Measurements from ENCODE around the gene ZNF554. TPM values are rescaled to one million over a fixed set of nuclear protein-coding genes. Genes with fewer than 3 reads are reported as not detected.

Gene ZNF554
- polyA plus RNA-seq, 1 of the 3 experiments (the other 2 are of a cell fraction): 1.7 TPM

DNA sequence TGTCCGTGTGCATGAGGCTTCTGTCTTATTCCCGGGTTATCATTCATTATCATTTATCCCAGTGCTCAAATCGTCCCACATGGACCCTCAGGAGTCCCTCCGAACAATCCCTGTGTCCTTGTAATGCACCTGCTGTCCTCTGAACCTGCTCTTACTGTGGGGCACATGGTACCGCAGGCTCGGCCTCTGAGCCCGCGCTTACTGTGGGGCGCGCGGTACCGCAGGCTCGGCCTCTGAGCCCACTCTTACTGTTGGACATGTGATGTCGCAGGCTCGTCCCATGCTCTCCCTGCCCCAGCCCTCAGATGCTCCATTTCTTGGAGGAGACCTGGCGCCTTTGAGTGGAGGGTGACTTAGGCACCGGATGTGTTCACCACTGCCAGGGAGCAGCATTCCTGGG, 16.8 kb upstream of the ZNF554 start:
- H3K27ac ChIP-seq (ENCODE audit: low read depth in 2 of 2, low read length in 1 of 2): no peak overlapping the region
- 93% methylated on average over 14 of the region's 17 CpGs for WGBS (ENCODE audit: low lambda C conversion rate)

DNA sequence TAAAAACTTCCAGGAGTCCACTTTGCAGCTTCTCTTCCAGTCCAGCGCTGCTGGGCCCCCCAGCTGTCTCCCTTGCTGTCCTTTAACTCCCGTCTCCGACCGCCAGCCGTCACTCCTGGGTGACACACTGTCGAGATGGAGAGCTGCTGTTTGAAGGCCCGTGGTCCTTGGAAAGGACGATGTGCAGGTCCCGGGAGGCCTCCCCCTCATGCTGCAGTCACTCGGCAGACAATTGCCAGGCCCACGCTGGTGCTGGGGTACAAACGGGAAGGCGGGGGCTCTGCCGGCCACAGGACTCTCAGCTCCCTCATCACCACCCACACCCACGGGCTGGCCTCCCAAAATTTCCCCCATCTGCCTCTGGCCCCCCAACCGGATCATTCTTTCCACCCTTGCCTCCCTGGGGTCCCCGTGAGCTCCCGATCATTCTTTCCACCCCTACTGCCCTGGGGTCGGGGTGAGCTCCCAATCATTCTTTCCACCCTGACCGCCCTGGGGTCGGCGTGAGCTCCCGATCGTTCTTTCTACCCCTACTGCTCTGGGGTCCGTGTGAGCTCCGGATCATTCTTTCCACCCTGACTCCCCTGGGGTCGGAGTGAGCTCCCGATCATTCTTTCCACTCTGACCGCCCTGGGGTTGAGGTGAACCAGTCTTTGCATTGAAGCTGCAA, 16.0 kb upstream of the ZNF554 start:
- H3K36me3 ChIP-seq (replicated peaks in 1 of 2; ENCODE audit: control insufficient read depth in 1 of 2, insufficient read depth in 2 of 2, low read length in 1 of 2): peaks cover 4 to 62% of the 10 kb centered on the region in 2 experiments
- H3K9me3 ChIP-seq: no peaks in the 10 kb centered on the region
- 95% methylated on average over 22 of the region's 29 CpGs for WGBS (ENCODE audit: low lambda C conversion rate)
- no peaks in the 10 kb centered on the region for H3K27me3 ChIP-seq (ENCODE audit: insufficient read depth)
- H3K4me2 ChIP-seq: no peak overlapping the region
- POLR2A ChIA-PET: interaction anchor here (1.0 kb wide), 1 partner anchor 16 kb away, joined by 3 read pairs; no protein-coding TSS in a partner anchor
- H3K79me2 ChIP-seq (ENCODE audit: insufficient read depth): no peaks in the 10 kb centered on the region
- H3K27ac ChIP-seq (ENCODE audit: low read depth in 2 of 2, low read length in 1 of 2): no peak overlapping the region
- no peaks in the 10 kb centered on the region for H3F3A ChIP-seq (replicated peaks; ENCODE audit: insufficient read depth)
- H4K20me1 ChIP-seq (ENCODE audit: insufficient read depth): no peaks in the 10 kb centered on the region
- H2AFZ ChIP-seq (ENCODE audit: low read depth): no peak overlapping the region
- no peak overlapping the region for H3K4me3 ChIP-seq (ENCODE audit: low read depth in 2 of 2, low read length in 1 of 2)
- CTCF ChIA-PET: interaction anchor here (1.2 to 1.3 kb wide), 2 partner anchors 10 to 54 kb away, joined by 3 read pairs; no protein-coding TSS in a partner anchor
- H3K9ac ChIP-seq: no peak overlapping the region
- peak; percentile 19 for DNase-seq
- H3K4me1 ChIP-seq (ENCODE audit: control insufficient read depth in 1 of 2, insufficient read depth in 2 of 2, low read depth in 1 of 2, low read length in 1 of 2): no peaks in the 10 kb centered on the region
- no peaks in the 10 kb centered on the region for H3K9me2 ChIP-seq
- TF ChIP-seq SIN3A (IDR thresholded peaks at IDR 0.05; ENCODE audit: borderline replicate concordance, low read depth, low read length) (no peak), TEAD4 (IDR thresholded peaks at IDR 0.05; ENCODE audit: borderline replicate concordance, insufficient read depth) (no peak), YY1 (IDR thresholded peaks at IDR 0.05; ENCODE audit: low read depth) (no peak), SMC3 (IDR thresholded peaks at IDR 0.05; ENCODE audit: low read depth, low read length) (no peak), NRF1 (IDR thresholded peaks at IDR 0.05; ENCODE audit: low read depth, low read length) (no peak), RFX5 (IDR thresholded peaks at IDR 0.05; ENCODE audit: low read length) (no peak), POLR2AphosphoS5 (IDR thresholded peaks at IDR 0.05; ENCODE audit: low read depth, low read length) (no peak), CHD2 (IDR thresholded peaks at IDR 0.05; ENCODE audit: low read length, partially characterized antibody) (no peak), RCOR1 (IDR thresholded peaks at IDR 0.05; ENCODE audit: low read length) (no peak), ZBTB33 (IDR thresholded peaks at IDR 0.05; ENCODE audit: borderline replicate concordance, low read depth) (no peak)
- TF ChIP-seq, protein P1, sequence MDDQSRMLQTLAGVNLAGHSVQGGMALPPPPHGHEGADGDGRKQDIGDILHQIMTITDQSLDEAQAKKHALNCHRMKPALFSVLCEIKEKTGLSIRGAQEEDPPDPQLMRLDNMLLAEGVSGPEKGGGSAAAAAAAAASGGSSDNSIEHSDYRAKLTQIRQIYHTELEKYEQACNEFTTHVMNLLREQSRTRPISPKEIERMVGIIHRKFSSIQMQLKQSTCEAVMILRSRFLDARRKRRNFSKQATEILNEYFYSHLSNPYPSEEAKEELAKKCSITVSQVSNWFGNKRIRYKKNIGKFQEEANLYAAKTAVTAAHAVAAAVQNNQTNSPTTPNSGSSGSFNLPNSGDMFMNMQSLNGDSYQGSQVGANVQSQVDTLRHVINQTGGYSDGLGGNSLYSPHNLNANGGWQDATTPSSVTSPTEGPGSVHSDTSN (IDR thresholded peaks at IDR 0.05): no peak
- TF ChIP-seq, protein P2, sequence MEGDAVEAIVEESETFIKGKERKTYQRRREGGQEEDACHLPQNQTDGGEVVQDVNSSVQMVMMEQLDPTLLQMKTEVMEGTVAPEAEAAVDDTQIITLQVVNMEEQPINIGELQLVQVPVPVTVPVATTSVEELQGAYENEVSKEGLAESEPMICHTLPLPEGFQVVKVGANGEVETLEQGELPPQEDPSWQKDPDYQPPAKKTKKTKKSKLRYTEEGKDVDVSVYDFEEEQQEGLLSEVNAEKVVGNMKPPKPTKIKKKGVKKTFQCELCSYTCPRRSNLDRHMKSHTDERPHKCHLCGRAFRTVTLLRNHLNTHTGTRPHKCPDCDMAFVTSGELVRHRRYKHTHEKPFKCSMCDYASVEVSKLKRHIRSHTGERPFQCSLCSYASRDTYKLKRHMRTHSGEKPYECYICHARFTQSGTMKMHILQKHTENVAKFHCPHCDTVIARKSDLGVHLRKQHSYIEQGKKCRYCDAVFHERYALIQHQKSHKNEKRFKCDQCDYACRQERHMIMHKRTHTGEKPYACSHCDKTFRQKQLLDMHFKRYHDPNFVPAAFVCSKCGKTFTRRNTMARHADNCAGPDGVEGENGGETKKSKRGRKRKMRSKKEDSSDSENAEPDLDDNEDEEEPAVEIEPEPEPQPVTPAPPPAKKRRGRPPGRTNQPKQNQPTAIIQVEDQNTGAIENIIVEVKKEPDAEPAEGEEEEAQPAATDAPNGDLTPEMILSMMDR (IDR thresholded peaks at IDR 0.05): no peak

More for the DNA sequence above, 16.8 kb upstream of the ZNF554 start:
- H3K9me2 ChIP-seq: no peaks in the 10 kb centered on the region
- CTCF ChIA-PET: no interaction called here
- H3F3A ChIP-seq (replicated peaks; ENCODE audit: insufficient read depth): no peaks in the 10 kb centered on the region
- peaks cover 4 to 63% of the 10 kb centered on the region in 2 experiments for H3K36me3 ChIP-seq (replicated peaks in 1 of 2; ENCODE audit: control insufficient read depth in 1 of 2, insufficient read depth in 2 of 2, low read length in 1 of 2)
- no peak overlapping the region for H3K4me3 ChIP-seq (ENCODE audit: low read depth in 2 of 2, low read length in 1 of 2)
- no peaks in the 10 kb centered on the region for H3K9me3 ChIP-seq
- TF ChIP-seq EZH2phosphoT487 (IDR thresholded peaks at IDR 0.05; ENCODE audit: borderline replicate concordance, low read depth): no peak
- TF ChIP-seq FOXM1 (IDR thresholded peaks at IDR 0.05; ENCODE audit: low read depth): no peak
- no peak for TF ChIP-seq RAD21 (IDR thresholded peaks at IDR 0.05; ENCODE audit: low read length)
- TF ChIP-seq GABPA (IDR thresholded peaks at IDR 0.05; ENCODE audit: low read depth): no peak
- no peak for TF ChIP-seq YY1 (IDR thresholded peaks at IDR 0.05; ENCODE audit: low read depth)
- no peak for TF ChIP-seq RFX5 (IDR thresholded peaks at IDR 0.05; ENCODE audit: low read length)
- TF ChIP-seq SMC3 (IDR thresholded peaks at IDR 0.05; ENCODE audit: low read depth, low read length): no peak
- no peak for TF ChIP-seq USF1 (IDR thresholded peaks at IDR 0.05; ENCODE audit: borderline replicate concordance, low read depth)
- TF ChIP-seq ELF1 (IDR thresholded peaks at IDR 0.05): no peak
- TF ChIP-seq GATA2 (CRISPR knock-in tag; IDR thresholded peaks at IDR 0.05): no peak
- TF ChIP-seq TEAD4 (IDR thresholded peaks at IDR 0.05; ENCODE audit: borderline replicate concordance, insufficient read depth): no peak
- TF ChIP-seq POLR2AphosphoS5 (IDR thresholded peaks at IDR 0.05; ENCODE audit: low read depth, low read length): no peak
- no peak for TF ChIP-seq USF2 (IDR thresholded peaks at IDR 0.05; ENCODE audit: borderline replicate concordance, low read depth, low read length)
- TF ChIP-seq MXI1 (IDR thresholded peaks at IDR 0.05; ENCODE audit: low read depth, low read length): no peak
- H2AFZ ChIP-seq (ENCODE audit: low read depth): no peak overlapping the region
- H3K4me2 ChIP-seq: no peak overlapping the region
- DNase-seq: peak; percentile 10
- POLR2A ChIA-PET: no interaction called here
- no peaks in the 10 kb centered on the region for H4K20me1 ChIP-seq (ENCODE audit: insufficient read depth)
- H3K9ac ChIP-seq: no peak overlapping the region
- no peaks in the 10 kb centered on the region for H3K27me3 ChIP-seq (ENCODE audit: insufficient read depth)
- H3K79me2 ChIP-seq (ENCODE audit: insufficient read depth): no peaks in the 10 kb centered on the region
- no peaks in the 10 kb centered on the region for H3K4me1 ChIP-seq (ENCODE audit: control insufficient read depth in 1 of 2, insufficient read depth in 2 of 2, low read depth in 1 of 2, low read length in 1 of 2)
